Putamen (tissue), 1 donor: ENCODE results near the gene SELENOH.

Experiments used
- DNase-seq: peaks from one replicate; pipeline ENCODE4 v3.0.0-alpha.2; 2016; ENCODE audit warnings: low spot score

SELENOH gene

GRCh38 chr11:57781529-57781943, 40.2 kb downstream of the SELENOH start:
- DNase-seq, result no peak

- DNase-seq, result no peak
Measured at GRCh38 chr11:57785072-57785471, 43.8 kb downstream of the SELENOH start.

- DNase-seq, result no peak
Measured at GRCh38 chr11:57786436-57786835, 45.1 kb downstream of the SELENOH start.

GRCh38 chr11:57787006-57787604, 45.8 kb downstream of the SELENOH start:
- DNase-seq, result no peak

- peak; percentile 30 for DNase-seq
Measured at GRCh38 chr11:57787920-57788702, 46.8 kb downstream of the SELENOH start.

- DNase-seq, result no peak
Measured at GRCh38 chr11:57788703-57789088, 47.4 kb downstream of the SELENOH start.

GRCh38 chr11:57791321-57792059, 50.2 kb downstream of the SELENOH start:
- no peak for DNase-seq

- DNase-seq, result peak; percentile 33
Measured at GRCh38 chr11:57792060-57792541, 50.8 kb downstream of the SELENOH start.

GRCh38 chr11:57792870-57793269, 51.6 kb downstream of the SELENOH start:
- DNase-seq, result no peak
